B cell (primary cell): ENCODE results near the gene NID1. TPM values are rescaled to one million over a fixed set of nuclear protein-coding genes. Genes with fewer than 3 reads are reported as not detected.

Source experiments
- ATAC-seq: fragments of 200-7000 bp; cut with Tn5 transposase; one replicate; pipeline ENCODE4 v1.10.0; 2021; ENCODE audit warnings: low read depth, mild to moderate bottlenecking, moderate number of reproducible peaks, moderate library complexity
- CTCF ChIA-PET: fragments of 350-600 bp; sonication (Branson Sonifier 250); formaldehyde crosslinking; loops from one replicate; lab custom pipeline; 2021; ENCODE audit warnings: antibody characterized with exemption, inconsistent platforms; lab: Charles Lee
- POLR2A ChIA-PET: fragments of 350-600 bp; sonication (Branson Sonifier 250); formaldehyde crosslinking; loops from one replicate; lab custom pipeline; 2021; ENCODE audit warnings: antibody characterized with exemption; lab: Charles Lee
- DNase-seq: peaks from one replicate; pipeline ENCODE4 v3.0.0; 2013
- H2AFZ ChIP-seq: 2 replicates; pipeline ENCODE4 v1.6.1; 2012; ENCODE audit warnings: mild to moderate bottlenecking, low read depth, low read length; ENCODE audit not compliant: insufficient read depth, poor library complexity, severe bottlenecking
- H3K27ac ChIP-seq, 2 donors: 1 replicate in 1 of 2; 2 replicates in 1 of 2; pipeline ENCODE4 v1.5.1; 2012 to 2013; ENCODE audit warnings: low read length in 2 of 2, mild to moderate bottlenecking in 2 of 2, moderate library complexity in 1 of 2
- H3K27me3 ChIP-seq, 4 experiments: fragments of 200-600 bp in 1 of 4; sonication (generic) in 1 of 4; replicated peaks in 1 of 4; 1 replicate in 2 of 4; 2 replicates in 2 of 4; pipeline versions ENCODE4 v1.6.1 to v1.7.0; 2013 to 2016; ENCODE audit warnings: low read length in 3 of 4, mild to moderate bottlenecking in 2 of 4, mixed read lengths in 1 of 4, moderate library complexity in 1 of 4; ENCODE audit not compliant: insufficient read depth in 4 of 4, control insufficient read depth in 3 of 4; ENCODE audit errors: control extremely low read depth in 1 of 4
- H3K36me3 ChIP-seq, 2 experiments: replicated peaks in 1 of 2; 1 replicate in 1 of 2; 2 replicates in 1 of 2; pipeline versions ENCODE4 v1.6.1 to v1.7.1; 2013; ENCODE audit warnings: low read length in 1 of 2; ENCODE audit not compliant: insufficient read depth in 2 of 2, control insufficient read depth in 1 of 2; ENCODE audit errors: control extremely low read depth in 1 of 2, extremely low read depth in 1 of 2
- H3K4me1 ChIP-seq, 2 donors: fragments of 200-600 bp in 1 of 2; sonication (generic) in 1 of 2; 1 replicate in 1 of 2; 2 replicates in 1 of 2; pipeline versions ENCODE4 v1.5.1 to v1.6.1; 2013 to 2017; ENCODE audit warnings: low read length in 2 of 2; ENCODE audit not compliant: control insufficient read depth in 2 of 2, insufficient read depth in 2 of 2
- H3K4me2 ChIP-seq: replicated peaks from 2 replicates; pipeline ENCODE3; 2012; ENCODE audit warnings: mild to moderate bottlenecking, low read depth, low read length; ENCODE audit not compliant: poor library complexity, severe bottlenecking
- H3K4me3 ChIP-seq, 5 experiments: fragments of 200-600 bp in 1 of 5; sonication (generic) in 1 of 5; 1 replicate in 3 of 5; 2 replicates in 2 of 5; pipeline versions ENCODE4 v1.5.1 to v1.7.0; 2011 to 2016; ENCODE audit warnings: low read length in 4 of 5, mild to moderate bottlenecking in 4 of 5, low read depth in 2 of 5, control low read depth in 1 of 5, moderate library complexity in 1 of 5; ENCODE audit not compliant: insufficient read depth in 1 of 5; ENCODE audit errors: control extremely low read depth in 1 of 5, extremely low read depth in 1 of 5
- H3K79me2 ChIP-seq: fragments of 200-600 bp; sonication (generic); one replicate; pipeline ENCODE4 v1.6.0; 2016; ENCODE audit warnings: low read length; ENCODE audit not compliant: control insufficient read depth, insufficient read depth
- H3K9ac ChIP-seq: fragments of 200-600 bp; sonication (generic); 2 replicates; pipeline ENCODE4 v1.6.1; 2017; ENCODE audit warnings: mild to moderate bottlenecking, low read length, moderate library complexity
- H3K9me3 ChIP-seq, 3 donors: one replicate each; pipeline versions ENCODE4 v1.6.1 to v1.7.1; 2013; ENCODE audit warnings: low read length in 2 of 3; ENCODE audit not compliant: control insufficient read depth in 2 of 3, insufficient read depth in 1 of 3; ENCODE audit errors: control extremely low read depth in 1 of 3
- H4K20me1 ChIP-seq: 2 replicates; pipeline ENCODE4 v1.6.0; 2012; ENCODE audit warnings: mild to moderate bottlenecking, low read length; ENCODE audit not compliant: insufficient read depth, control insufficient read depth, poor library complexity, severe bottlenecking
- H3K27ac Mint-ChIP-seq: one replicate; pipeline ENCODE4 v1.8.0; 2021; ENCODE audit warnings: mixed read lengths
- H3K27me3 Mint-ChIP-seq: one replicate; pipeline ENCODE4 v1.8.0; 2021; ENCODE audit warnings: mixed read lengths
- H3K4me1 Mint-ChIP-seq: one replicate; pipeline ENCODE4 v1.8.0; 2021; ENCODE audit warnings: mixed read lengths
- H3K4me3 Mint-ChIP-seq: one replicate; pipeline ENCODE4 v1.8.0; 2021; ENCODE audit warnings: mixed read lengths
- H3K9me3 Mint-ChIP-seq: one replicate; pipeline ENCODE4 v1.8.0; 2022; ENCODE audit warnings: mixed read lengths; ENCODE audit not compliant: insufficient read depth
- EZH2 ChIP-seq: IDR thresholded peaks from 2 replicates; pipeline ENCODE4 v1.6.1; 2012; ENCODE audit warnings: borderline replicate concordance, low read depth, mild to moderate bottlenecking, moderate library complexity, low read length; ENCODE audit not compliant: insufficient read depth, poor library complexity, severe bottlenecking
- WGBS: methylation state at CpG from one replicate; pipeline ENCODE4 v1.1.5; 2013; ENCODE audit warnings: missing lambda C conversion rate; ENCODE audit not compliant: insufficient coverage; 5-methylcytosine and 5-hydroxymethylcytosine counted together
- intact Hi-C: fragments of 100-400 bp; cut with micrococcal nuclease; formaldehyde crosslinking; loops from one replicate; pipeline ENCODE4 v1.10.0; 2022
- polyA plus RNA-seq: library from polyadenylated mRNA; depleted of rRNA; stranded (reverse); fragments of >200 nt; gene quantifications from 2 replicates; pipeline ENCODE4 v1.2.3, GENCODE V29; 2012
- total RNA-seq, 2 donors: library from RNA; stranded (reverse); fragments of 120-200 nt in 1 of 2; gene quantifications; 1 replicate in 1 of 2; 2 replicates in 1 of 2; pipeline versions ENCODE4 v1.2.3 to v1.2.4, GENCODE V29; 2013 to 2022
- TF ChIP-seq, protein P1 (sequence below): fragments of 200-600 bp; IDR thresholded peaks from one replicate; pipeline ENCODE4 v1.8.0; 2022; ENCODE audit warnings: antibody characterized with exemption, mild to moderate bottlenecking

Gene NID1
- total and polyA plus RNA-seq, 2 donors (not counting 1 experiment from before 2014, with no cell fraction given): 0.06 TPM; not detected in 1

DNA sequence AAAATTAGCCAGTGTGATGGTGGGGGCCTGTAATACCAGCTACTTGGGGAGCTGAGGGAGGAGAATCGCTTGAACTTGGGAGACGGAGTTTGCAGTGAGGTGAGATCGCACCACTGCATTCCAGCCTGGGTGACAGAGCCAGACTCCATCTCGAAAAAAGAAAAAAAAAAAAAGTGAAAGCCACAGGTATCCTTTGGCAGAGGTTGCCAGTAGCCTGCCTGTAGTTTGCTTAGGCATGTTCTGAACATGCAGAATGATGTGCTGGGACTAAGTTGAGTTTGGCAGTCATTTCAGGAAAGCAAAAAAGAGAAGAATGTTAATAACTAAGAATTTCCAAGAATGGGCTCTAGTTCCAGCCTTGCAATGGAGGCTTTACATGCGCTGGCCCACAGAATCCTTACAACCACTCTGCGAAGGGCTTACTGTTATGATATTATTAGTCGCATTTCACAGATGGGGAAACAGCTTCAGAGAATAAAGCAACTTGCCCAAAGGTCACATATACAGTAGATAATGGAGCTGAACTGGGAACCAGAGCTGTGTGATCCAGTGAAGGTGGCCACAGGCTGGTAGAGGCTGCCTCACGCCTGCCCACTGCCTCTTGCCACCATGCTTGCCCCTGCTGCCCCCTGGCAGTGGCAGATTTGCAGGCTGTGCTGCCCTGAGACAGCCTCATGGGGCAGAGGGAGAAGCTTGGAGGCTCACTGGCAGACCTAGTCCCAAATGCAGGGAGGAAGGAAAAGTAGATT is 131.7 kb downstream of the NID1 start:
- Histone ChIP-seq H3K27ac (peak overlapping the region; percentile 26 to 75), H3K9ac (no peak overlapping the region), H3K9me3 (no peaks in the 10 kb centered on the region), H3K4me3 (no peak overlapping the region), H3K36me3 (no peaks in the 10 kb centered on the region), H2AFZ (no peak overlapping the region), H4K20me1 (no peaks in the 10 kb centered on the region), H3K4me2 (peak overlapping the region; percentile 74), H3K4me1 (peaks cover 93 to 95% of the 10 kb centered on the region in 2 donors), H3K27me3 (no peaks in the 10 kb centered on the region), H3K79me2 (no peaks in the 10 kb centered on the region)
- ChIA-PET CTCF (interaction anchor here (0.8 to 5.4 kb wide), 16 partner anchors 8 to 150 kb away, joined by 3 to 24 read pairs (median 4); partner anchors contain the start of gene LYST), POLR2A (interaction anchor here (0.8 to 2.2 kb wide), 5 partner anchors 11 to 64 kb away, joined by 3 to 17 read pairs (median 3); no protein-coding TSS in a partner anchor)
- Mint-ChIP-seq H3K9me3 (no peaks in the 10 kb centered on the region), H3K4me1 (peaks cover 80% of the 10 kb centered on the region), H3K27me3 (no peaks in the 10 kb centered on the region), H3K4me3 (peak overlapping the region; percentile 1), H3K27ac (peak overlapping the region; percentile 85)
- intact Hi-C loops: loop anchor here (5.0 kb wide), 1 partner anchor 46 kb away; no protein-coding TSS in a partner anchor
- ATAC-seq (no peak), DNase-seq (peak; percentile 33)
- WGBS: 93% methylated on average over 2 of the region's 8 CpGs
- TF ChIP-seq EZH2: no peak
- TF ChIP-seq, protein P1, sequence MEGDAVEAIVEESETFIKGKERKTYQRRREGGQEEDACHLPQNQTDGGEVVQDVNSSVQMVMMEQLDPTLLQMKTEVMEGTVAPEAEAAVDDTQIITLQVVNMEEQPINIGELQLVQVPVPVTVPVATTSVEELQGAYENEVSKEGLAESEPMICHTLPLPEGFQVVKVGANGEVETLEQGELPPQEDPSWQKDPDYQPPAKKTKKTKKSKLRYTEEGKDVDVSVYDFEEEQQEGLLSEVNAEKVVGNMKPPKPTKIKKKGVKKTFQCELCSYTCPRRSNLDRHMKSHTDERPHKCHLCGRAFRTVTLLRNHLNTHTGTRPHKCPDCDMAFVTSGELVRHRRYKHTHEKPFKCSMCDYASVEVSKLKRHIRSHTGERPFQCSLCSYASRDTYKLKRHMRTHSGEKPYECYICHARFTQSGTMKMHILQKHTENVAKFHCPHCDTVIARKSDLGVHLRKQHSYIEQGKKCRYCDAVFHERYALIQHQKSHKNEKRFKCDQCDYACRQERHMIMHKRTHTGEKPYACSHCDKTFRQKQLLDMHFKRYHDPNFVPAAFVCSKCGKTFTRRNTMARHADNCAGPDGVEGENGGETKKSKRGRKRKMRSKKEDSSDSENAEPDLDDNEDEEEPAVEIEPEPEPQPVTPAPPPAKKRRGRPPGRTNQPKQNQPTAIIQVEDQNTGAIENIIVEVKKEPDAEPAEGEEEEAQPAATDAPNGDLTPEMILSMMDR: no peak
